Activated naive CD4-positive, alpha-beta T cell treated with anti-CD3 and anti-CD28 coated beads, Interleukin-2, amount 50 U/mL, for 16 hours (primary cell): Measurements from ENCODE around the gene TNRC18.
"Not testable (repeated sequence)": the region's sequence is repeated elsewhere in the genome, so short reads cannot be mapped to it uniquely, and the experiment has no call there.

Experiments used
- DNase-seq: peaks from one replicate; pipeline ENCODE4 v3.0.0-alpha.2; 2020

TNRC18 gene

GRCh38 chr7:5260530-5261068, 163.0 kb downstream of the TNRC18 start:
- not testable (repeated sequence) for DNase-seq
